A549 (cell line): ENCODE results near the gene ZNF622.

Experiments
- BCL3 ChIP-seq: fragments of >200 bp; sonication (Bioruptor Twin); formaldehyde crosslinking; IDR thresholded peaks from 3 replicates; pipeline ENCODE4 v1.6.1; 2016
- CTCF ChIP-seq: fragments of >200 bp; sonication (Bioruptor Twin); formaldehyde crosslinking; IDR thresholded peaks from 3 replicates; pipeline ENCODE4 v1.5.1; 2016
- GATA3 ChIP-seq: IDR thresholded peaks from 2 replicates; pipeline ENCODE4 v1.6.1; 2012; ENCODE audit warnings: borderline replicate concordance
- MAX ChIP-seq: IDR thresholded peaks from 2 replicates; pipeline ENCODE4 v1.6.1; 2012
- POLR2A ChIP-seq: IDR thresholded peaks from 2 replicates; pipeline ENCODE4 v1.6.1; 2012; ENCODE audit warnings: mild to moderate bottlenecking, low read length

GRCh38 chr5:16414861-16415260 lies 50.7 kb downstream of the ZNF622 start:
- TF ChIP-seq GATA3 (no peak), POLR2A (no peak), CTCF (no peak), BCL3 (no peak), MAX (no peak)
